ENCODE results near the gene THAP5.

Gene THAP5

GRCh38 chr7:108603656-108604306, 34.3 kb upstream of the THAP5 start:
- Histone ChIP-seq H3K27me3 (ENCODE audit: control insufficient read depth, low read length) (peaks cover 16% of the 10 kb centered on the region), H3K4me1 (ENCODE audit: control insufficient read depth, low read length) (peaks cover 3% of the 10 kb centered on the region), H3K4me2 (ENCODE audit: low read length) (no peak overlapping the region), H4K20me1 (ENCODE audit: control insufficient read depth, insufficient read depth, low read depth, low read length) (no peaks in the 10 kb centered on the region), H3K79me2 (ENCODE audit: control insufficient read depth, low read length) (no peaks in the 10 kb centered on the region), H3K36me3 (ENCODE audit: control insufficient read depth, low read length) (no peaks in the 10 kb centered on the region), H3K9me3 (ENCODE audit: control insufficient read depth, insufficient read depth, low read length) (no peaks in the 10 kb centered on the region), H3K27ac (ENCODE audit: low read depth, low read length) (no peak overlapping the region), H3F3A (ENCODE audit: control insufficient read depth, insufficient read depth) (no peaks in the 10 kb centered on the region), H3K9me2 (replicated peaks; ENCODE audit: control insufficient read depth, low read length) (no peaks in the 10 kb centered on the region), H3K4me3 (ENCODE audit: low read length) (no peak overlapping the region)
- no peak for TF ChIP-seq CTCF (IDR thresholded peaks at IDR 0.05; ENCODE audit: low read depth, low read length, poor library complexity, severe bottlenecking)
- TF ChIP-seq EZH2phosphoT487 (IDR thresholded peaks at IDR 0.05; ENCODE audit: borderline replicate concordance, low read length): no peak

GRCh38 chr7:108600399-108600798, 30.9 kb upstream of the THAP5 start:
- Histone ChIP-seq H4K20me1 (ENCODE audit: control insufficient read depth, insufficient read depth, low read depth, low read length) (no peaks in the 10 kb centered on the region), H3K4me2 (ENCODE audit: low read length) (no peak overlapping the region), H3K36me3 (ENCODE audit: control insufficient read depth, low read length) (no peaks in the 10 kb centered on the region), H3K9me3 (ENCODE audit: control insufficient read depth, insufficient read depth, low read length) (no peaks in the 10 kb centered on the region), H3K4me3 (ENCODE audit: low read length) (no peak overlapping the region), H3F3A (ENCODE audit: control insufficient read depth, insufficient read depth) (no peaks in the 10 kb centered on the region), H3K79me2 (ENCODE audit: control insufficient read depth, low read length) (no peaks in the 10 kb centered on the region), H3K27ac (ENCODE audit: low read depth, low read length) (no peak overlapping the region), H3K27me3 (ENCODE audit: control insufficient read depth, low read length) (peaks cover 20% of the 10 kb centered on the region), H3K4me1 (ENCODE audit: control insufficient read depth, low read length) (peaks cover 3% of the 10 kb centered on the region), H3K9me2 (replicated peaks; ENCODE audit: control insufficient read depth, low read length) (no peaks in the 10 kb centered on the region)
- TF ChIP-seq EZH2phosphoT487 (IDR thresholded peaks at IDR 0.05; ENCODE audit: borderline replicate concordance, low read length) (no peak), CTCF (IDR thresholded peaks at IDR 0.05; ENCODE audit: low read depth, low read length, poor library complexity, severe bottlenecking) (no peak)

- H3F3A ChIP-seq (ENCODE audit: control insufficient read depth, insufficient read depth): no peaks in the 10 kb centered on the region
- H3K79me2 ChIP-seq (ENCODE audit: control insufficient read depth, low read length): no peaks in the 10 kb centered on the region
- peaks cover 3% of the 10 kb centered on the region for H3K4me1 ChIP-seq (ENCODE audit: control insufficient read depth, low read length)
- no peak overlapping the region for H3K4me3 ChIP-seq (ENCODE audit: low read length)
- no peaks in the 10 kb centered on the region for H3K36me3 ChIP-seq (ENCODE audit: control insufficient read depth, low read length)
- no peaks in the 10 kb centered on the region for H3K9me3 ChIP-seq (ENCODE audit: control insufficient read depth, insufficient read depth, low read length)
- peaks cover 20% of the 10 kb centered on the region for H3K27me3 ChIP-seq (ENCODE audit: control insufficient read depth, low read length)
- TF ChIP-seq EZH2phosphoT487 (IDR thresholded peaks at IDR 0.05; ENCODE audit: borderline replicate concordance, low read length) (no peak), CTCF (IDR thresholded peaks at IDR 0.05; ENCODE audit: low read depth, low read length, poor library complexity, severe bottlenecking) (no peak)
- H3K4me2 ChIP-seq (ENCODE audit: low read length): no peak overlapping the region
- no peak overlapping the region for H3K27ac ChIP-seq (ENCODE audit: low read depth, low read length)
- H4K20me1 ChIP-seq (ENCODE audit: control insufficient read depth, insufficient read depth, low read depth, low read length): no peaks in the 10 kb centered on the region
- H3K9me2 ChIP-seq (replicated peaks; ENCODE audit: control insufficient read depth, low read length): no peaks in the 10 kb centered on the region
Measured at GRCh38 chr7:108598914-108599580, 29.5 kb upstream of the THAP5 start.

All from DOHH2 (cell line).